NCI-H2196 (cell line): ENCODE data around the gene TLN1.
A peak's percentile ranks its signal among the peaks of the same experiment; 100 is the strongest.

ENCODE experiments used
- DNase-seq: peaks from one replicate; lab custom pipeline; 2025; ENCODE audit not compliant: unreplicated experiment; lab: John Stamatoyannopoulos, UW

TLN1 gene

DNA sequence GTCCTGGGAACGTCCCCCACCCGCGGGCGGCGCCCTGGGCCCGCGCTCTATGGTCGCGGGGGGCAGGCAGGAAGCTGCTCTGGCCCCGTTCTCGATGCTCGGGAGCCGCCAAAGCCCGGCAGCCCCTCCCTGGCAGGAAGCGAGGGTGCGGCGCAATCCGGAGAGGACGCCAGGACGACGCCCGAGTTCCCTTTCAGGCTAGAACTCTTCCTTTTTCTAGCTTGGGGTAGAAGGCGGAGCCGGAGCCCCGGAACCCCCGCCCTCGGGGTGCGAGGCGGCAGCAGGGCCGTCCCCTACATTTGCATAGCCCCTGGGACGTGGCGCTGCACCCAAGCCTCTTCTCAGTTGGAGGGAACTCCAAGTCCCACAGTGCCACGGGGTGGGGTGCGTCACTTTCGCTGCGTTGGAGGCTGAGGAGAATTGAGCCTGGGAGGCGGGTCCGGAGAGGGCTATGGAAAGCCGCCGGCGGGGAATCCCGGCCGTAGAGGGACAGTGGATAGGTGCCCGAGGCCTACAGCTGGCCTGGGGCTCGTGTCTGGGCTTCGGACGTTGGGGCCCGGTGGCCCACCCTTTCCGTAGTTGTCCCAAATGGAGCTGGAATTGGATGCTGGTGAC is at the start of gene TLN1, which contains the start of gene CREB3:
TSS of gene TLN1 (minus strand) at position 11 of the 615 bp plus-strand sequence. CDS start 6,501 bp downstream, outside the sequence.
TSS of gene CREB3 (plus strand) at position 482 of the 615 bp plus-strand sequence. CDS start at position 589, 107 bp downstream.
- DNase-seq, result peak; percentile 100

- DNase-seq, result no peak
Measured at GRCh38 chr9:35781066-35781465, 49.1 kb upstream of the TLN1 start.

DNA sequence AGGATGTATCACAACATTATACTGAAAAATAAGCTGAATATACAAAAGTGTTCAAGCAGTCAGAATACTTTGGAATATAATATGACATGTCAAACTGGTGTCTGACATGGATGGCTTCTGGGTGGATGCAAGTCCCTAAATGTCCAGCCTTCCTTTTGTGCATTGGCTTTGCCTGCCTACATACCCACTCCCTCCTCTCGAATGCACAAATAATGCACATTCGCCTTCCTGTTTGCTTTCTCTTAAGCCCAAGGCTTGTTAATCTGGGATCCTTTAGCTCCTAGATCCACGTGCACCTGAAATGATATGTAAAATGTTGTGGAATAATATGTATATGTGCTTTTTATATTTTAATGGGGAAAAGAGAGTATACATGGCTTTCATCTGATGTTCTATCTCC is 46.5 kb upstream of the TLN1 start:
- DNase-seq, result no peak

DNA sequence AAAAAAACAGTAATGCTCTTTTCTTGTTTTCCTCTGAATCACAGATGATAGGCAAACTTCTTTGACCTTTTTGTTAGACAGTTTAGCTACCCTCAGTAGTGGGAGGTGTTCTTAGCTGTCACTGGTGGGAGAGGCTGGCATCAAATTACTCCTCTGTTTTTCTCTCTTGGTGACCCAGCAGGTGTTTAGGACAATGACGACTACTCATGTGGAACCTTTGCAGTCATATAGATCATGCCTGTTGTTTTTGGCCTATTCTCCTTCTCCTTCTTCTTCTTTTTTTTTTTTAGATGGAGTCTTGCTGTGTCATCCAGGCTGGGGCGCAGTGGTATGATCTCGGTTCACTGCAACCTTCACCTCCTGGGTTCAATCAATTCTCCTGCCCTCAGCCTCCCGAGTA is 44.0 kb upstream of the TLN1 start:
- peak; percentile 66 for DNase-seq

GRCh38 chr9:35774907-35775635 is 43.1 kb upstream of the TLN1 start:
- DNase-seq, result no peak

GRCh38 chr9:35771943-35772342 is 39.9 kb upstream of the TLN1 start:
- peak; percentile 21 for DNase-seq

- DNase-seq, result peak; percentile 81
Measured at GRCh38 chr9:35771534-35771933, 39.5 kb upstream of the TLN1 start.

DNA sequence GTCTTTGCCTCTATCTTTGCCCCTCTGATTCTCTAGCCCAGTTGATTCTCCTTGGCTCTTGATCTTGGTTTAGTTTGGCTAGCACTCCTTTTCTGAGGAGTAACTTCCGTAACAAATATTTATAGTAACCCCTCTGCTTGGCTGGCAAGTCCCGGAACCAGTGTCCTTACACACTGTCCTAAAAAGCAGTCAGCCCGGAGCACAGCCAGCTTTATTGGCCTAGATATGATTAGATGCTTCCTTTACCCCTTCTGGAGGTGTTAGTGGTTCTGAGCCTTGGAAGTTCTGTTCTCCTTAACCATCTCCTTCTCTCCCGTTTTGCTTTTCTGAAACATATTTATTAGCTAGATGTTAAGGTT is 39.1 kb upstream of the TLN1 start:
- DNase-seq, result peak; percentile 12

DNA sequence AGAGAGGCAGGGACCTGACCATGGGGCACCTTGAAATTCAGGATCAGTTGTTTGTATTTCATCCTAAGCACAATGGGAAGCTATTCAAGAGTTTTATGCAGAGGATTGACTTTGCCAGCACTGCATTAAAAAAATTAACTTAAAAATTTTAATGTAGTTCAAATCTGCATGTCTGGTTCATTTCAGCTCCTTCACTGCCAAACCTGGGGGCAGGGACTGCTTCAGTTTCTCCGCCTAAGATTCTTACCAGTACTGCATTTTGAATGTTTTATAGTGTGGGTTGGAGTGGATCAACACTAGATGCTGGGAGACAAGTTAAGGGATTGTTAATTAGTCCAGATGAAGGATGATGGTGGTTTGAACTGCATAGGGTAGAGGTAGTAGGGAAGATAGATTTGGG is 37.8 kb upstream of the TLN1 start:
- no peak for DNase-seq

- DNase-seq, result no peak
Measured at GRCh38 chr9:35767458-35767857, 35.5 kb upstream of the TLN1 start.

GRCh38 chr9:35766997-35767396 is 35.0 kb upstream of the TLN1 start:
- DNase-seq, result no peak

DNA sequence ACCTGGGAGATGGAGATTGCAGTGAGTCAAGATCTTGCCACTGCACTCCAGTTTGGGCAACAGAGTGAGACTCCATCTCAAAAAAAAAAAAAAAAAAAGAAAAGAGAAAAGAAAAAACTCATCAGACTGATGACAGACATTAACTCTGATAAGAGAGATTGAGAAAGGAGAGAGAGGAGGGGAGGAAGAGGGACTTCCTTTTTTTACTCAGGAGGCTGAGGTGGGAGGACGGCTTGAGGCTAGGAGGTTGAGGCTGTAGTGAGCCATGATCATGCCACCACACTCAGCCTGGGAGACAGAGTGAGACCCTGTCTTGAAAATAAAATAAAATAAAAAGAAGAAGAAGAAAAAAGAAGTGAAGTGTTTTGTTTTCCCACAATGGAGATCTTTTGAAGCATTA is 31.8 kb upstream of the TLN1 start:
- DNase-seq, result no peak

DNA sequence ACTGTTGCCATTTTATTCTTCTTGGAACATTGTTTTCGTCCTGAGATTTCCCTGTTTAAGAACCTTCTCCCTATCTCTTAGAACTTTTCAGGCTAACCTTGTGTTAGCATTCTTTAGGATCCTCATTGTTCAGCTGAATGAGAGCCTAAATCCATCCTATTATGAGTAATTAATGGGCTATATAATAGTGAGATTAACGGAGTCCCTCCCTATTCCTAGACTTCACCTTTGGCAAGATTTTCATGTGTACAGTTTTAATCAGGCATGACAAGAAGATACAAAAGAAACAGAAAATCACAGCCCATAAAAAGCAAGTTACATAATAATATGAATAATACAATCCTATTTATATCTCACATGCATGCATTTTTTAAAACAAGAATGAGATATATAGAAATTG is 31.2 kb upstream of the TLN1 start:
- no peak for DNase-seq

DNA sequence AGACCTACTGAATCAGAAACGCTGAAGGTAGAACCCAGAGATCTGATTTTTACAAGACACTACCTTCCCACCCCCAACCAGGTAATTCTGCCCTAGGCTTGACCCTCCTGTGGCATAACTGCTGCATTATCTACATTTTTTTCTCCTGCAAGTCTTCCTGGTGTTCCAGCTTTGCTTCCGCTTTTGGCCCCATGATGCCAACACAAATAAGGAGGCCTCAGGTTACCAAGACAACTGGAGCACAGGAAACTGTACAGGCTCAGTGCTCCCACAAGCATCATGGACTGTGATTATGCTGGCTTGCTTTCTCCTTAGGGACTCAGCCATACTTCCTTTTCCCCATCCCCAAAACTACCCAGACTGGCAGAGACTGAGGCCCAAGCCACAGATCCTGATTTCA is 28.7 kb upstream of the TLN1 start:
- peak; percentile 59 for DNase-seq

DNA sequence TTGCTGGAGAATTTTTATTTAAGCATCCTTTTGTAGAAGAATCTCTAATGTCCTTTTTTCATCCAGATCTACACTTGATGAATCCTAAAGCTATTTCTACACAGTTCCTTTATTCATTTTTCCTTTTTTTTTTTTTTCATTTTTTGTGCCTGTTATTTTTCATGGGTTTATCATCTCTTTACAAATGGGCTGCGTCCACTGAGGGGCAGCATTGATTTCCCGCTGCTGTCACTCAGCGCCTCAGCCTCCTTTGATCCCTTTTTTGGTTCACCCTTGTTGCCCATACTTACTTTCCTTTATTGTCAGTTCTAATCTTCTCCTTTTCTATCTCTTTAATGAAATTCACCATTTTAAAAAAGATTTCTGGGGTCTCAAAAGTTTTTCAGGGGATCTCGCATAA is 27.8 kb upstream of the TLN1 start:
- no peak for DNase-seq

DNA sequence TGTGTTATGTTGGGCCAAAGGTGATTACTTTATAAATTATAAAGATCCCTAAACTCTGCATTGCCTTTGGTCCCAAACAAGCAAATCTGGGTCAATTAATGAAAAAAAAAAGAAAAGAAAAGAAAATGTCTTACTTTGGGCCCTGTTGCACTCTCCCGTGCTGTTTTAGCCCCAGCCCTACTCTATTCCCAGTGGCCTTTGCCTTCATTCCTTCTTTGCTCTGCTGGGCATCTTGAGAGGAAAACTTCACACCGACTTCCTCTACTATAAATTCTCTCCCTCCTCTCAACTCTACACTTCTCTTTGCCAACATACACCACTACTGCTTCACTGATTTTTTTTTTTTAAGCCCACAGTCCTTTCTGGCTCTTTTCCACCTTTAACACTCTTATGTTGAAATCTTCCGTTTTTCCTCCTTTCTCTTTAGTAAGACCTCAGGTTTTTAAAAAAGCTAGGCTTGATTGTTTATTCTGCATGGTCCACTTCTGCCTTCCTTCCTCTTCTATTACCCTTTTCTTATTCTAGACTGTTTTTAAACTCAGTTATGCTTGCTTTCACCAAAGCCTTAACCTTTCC is 26.6 kb upstream of the TLN1 start:
- DNase-seq, result no peak

- DNase-seq, result no peak
Measured at GRCh38 chr9:35757892-35758275, 25.9 kb upstream of the TLN1 start.

DNA sequence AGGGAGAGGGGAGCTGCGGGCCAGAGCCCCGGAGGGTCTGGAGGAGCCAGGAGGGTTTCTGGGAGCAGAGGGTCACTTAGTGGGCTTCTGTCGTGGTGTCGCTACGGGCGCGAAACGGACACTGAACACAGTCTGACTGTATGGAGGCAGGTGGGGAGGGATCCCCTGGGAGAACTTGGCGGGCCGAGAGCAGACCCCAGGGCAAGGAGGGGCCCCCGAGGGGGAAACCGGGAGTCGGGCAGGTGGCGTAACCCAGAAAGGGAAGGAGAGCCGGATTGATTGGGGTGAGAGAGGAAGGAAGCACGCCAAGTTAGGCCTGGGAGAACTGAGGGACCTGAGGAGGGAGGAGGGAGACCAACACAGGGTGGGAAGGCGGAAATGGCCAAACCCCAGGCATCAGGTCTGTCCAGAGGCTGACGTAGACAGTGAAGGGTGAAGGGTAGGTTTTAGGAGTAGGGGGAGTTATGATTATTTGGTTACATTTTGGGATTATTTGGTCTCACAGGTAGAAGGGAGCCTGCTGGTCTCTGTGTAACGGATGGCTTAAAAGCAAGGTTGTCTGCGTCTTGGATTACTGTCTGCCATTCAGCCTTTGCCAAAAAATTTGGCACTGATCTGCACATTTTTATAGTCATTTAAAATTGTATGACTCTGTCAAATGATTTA is 25.4 kb upstream of the TLN1 start:
- DNase-seq, result peak; percentile 64

DNA sequence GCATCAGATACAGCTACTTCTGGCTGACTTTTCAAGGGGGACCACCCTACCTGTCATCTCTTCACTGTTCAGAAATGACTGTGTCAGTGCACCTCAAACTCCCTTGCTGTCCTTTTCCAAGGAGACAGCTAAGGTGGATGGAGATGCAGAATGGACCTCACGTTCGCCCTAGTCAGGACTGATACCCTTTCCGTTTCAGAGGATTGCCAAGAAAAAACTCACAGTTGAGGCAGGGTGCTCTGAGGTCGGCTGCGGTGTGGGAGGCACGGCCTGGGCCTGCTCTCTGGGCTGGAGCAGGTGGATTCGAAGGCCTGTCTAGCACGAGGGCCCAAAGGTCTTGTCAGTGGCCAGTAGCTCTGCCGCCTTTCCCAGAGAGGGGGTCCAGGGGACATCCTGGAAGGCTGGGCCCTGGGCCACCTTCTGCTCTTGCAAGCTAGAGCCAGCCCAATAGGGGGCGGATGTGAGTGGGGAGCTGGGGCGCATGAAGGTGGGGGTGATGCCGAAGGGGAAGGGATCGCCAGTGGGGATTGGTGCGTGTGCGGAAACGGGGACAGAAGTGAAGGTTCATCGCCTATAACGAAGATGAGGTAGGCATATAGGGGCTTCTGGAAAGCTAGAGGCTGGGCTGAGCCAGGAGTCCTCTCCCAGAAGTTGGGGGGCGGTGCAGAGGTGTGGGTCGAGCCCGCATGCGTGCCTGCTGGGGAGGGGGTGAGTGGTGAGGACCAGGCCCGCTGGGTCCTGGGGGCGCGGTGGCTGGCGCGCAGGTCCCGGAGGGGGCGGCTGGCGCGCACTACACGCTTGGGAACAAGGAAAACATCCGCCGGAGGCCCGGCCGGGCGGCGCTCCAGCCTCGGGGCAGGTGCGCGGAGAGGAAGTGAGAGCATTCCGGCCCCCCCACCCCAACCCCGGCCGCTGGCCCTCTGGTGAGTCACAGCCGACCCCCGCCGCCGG is 24.6 kb upstream of the TLN1 start:
- peak; percentile 74 for DNase-seq

GRCh38 chr9:35755071-35755470 is 23.1 kb upstream of the TLN1 start:
- no peak for DNase-seq

GRCh38 chr9:35754264-35754663 is 22.3 kb upstream of the TLN1 start, which contains the start of gene MSMP:
Gene MSMP, minus strand, starts transcription at chr9:35754276. Its CDS starts 147 bp downstream, at chr9:35754129.
- no peak for DNase-seq
